Measurements from ENCODE around the gene VPS4A.
A peak's percentile ranks its signal among the peaks of the same experiment; 100 is the strongest.
"Not testable (repeated sequence)": the region's sequence is repeated elsewhere in the genome, so short reads cannot be mapped to it uniquely, and the experiment has no call there.

The VPS4A gene

DNA sequence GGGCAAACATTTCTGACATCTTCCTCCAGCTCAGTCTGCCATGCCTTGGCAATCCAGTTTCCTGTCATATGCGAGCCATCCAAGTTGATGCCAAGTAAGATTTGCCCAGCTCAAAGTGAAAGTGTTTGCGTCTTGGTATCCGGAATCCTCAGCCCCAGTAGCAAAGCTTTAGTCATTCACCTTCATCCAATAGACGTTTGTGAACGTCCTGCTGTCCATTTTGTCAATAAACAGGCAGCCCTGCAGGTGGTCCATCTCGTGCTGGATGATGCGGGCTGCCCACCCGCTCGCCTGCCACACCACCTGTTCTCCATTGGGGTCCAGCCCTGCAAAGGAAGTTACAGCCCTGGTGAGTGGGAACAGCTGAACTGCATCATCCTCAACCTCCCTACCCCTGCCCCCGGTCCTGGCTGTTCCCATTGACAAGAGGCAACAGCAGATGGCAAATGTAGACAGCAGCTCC lies 17.7 kb downstream of the VPS4A start:
- DNase-seq = no peak

DNA sequence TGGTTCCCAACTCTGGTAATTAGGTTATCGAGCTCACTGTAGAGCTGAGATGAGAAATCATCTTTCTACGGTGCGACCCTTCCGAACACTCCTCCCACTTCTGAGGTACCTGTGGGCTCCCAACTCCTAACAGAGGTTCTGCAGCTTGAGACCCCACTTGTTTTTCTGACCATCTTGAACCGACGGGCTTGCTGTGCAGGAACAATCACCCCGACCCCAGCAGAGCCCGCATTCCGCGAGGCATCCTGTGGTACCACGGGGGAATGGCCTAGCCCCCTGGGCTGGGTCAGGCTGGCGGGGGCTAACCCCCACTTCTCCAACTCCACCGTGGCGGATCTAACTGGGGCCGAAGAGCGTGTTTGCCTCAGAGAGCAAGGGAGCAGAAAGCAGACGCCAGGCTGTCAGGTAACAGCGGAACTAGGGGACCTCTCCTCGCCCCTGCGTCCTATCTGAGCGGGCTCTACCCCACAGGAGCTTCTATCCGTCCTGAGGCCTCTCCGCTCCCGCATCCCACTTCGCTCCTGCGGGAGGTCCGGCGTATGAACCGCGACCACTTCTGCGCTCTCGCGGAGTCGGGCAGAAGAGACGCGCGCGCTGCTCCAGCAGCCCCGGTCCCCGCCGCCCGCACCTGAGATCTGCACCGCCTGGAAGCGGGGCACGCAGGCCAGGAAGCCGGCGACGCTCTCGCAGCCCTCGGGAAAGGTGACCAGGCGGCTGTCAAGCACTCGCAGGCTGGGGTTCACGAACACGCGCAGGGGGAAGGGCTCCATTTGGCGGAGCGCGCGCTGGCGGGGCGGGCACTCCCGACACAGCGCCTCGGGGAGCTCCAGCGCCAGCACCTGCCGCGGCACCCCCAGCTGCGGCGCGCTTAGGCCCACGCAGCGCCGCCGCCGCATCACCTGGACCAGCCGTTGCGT lies 18.5 kb downstream of the VPS4A start:
- DNase-seq = peak in 1 of 2 experiments; percentile 41

DNA sequence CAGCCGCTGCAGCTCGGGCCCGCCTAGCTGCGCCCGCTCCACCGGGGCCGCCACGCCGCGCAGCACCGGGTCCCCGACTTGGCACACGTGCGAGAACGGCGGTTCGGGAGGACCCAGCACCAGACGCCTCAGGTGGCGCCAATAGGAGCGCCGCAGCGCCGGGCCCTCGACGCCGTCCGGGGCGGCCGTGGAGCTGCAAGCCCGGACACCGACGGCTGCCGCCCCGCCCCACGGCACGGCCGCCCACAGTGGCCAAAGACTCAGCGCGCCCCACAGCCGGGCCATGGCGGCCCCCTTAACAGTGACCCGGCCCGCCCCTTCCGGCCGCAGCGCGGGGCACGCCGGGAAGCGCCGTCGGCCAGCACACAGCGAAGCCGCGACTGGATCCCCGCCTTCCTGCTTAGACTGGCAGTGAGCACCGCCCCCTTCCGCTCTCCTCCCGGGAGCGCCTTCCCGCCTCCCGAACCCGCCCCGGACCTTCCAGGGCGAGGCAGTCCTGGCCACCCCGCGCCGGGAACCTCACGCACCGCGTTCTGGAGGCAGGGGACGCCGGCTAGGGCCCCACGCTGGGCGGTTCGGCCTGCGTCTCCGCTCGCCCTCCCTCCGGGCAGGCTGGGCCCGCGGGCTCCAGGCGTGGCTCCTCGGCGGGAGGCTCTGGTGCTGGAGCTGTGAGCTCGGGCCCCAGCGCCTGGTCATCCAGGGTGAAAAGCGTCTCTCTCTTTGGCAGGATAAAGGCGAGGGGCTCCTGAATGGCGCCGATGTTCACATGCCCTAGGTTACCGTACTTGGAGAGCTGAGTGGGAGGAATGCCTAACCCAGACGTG lies 19.3 kb downstream of the VPS4A start, which contains the start of gene PDF:
PDF (minus strand) TSS at position 303 of the 824 bp plus-strand sequence; CDS start at position 285, 18 bp downstream.
- DNase-seq = peak; percentile 58 to 95

DNA sequence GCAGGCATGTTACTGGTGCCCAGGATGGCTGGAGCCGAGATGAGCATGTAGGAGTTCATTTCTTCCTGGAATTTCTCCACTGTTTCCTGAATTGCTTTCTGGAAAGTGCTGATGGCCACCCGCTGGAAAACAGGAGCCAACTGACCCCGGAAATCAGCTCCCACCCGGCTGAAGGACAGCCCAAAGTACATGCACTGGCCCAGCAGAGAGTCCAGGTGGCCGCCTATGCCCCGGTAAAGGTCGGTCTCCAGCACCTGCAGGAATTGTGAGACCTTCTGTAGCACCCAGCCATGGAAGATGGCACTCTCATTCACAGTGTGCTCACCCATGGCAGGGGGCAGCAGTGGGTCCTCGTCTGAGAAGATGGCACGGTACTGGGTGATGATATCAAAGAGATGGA lies 23.5 kb downstream of the VPS4A start:
- DNase-seq = no peak

DNA sequence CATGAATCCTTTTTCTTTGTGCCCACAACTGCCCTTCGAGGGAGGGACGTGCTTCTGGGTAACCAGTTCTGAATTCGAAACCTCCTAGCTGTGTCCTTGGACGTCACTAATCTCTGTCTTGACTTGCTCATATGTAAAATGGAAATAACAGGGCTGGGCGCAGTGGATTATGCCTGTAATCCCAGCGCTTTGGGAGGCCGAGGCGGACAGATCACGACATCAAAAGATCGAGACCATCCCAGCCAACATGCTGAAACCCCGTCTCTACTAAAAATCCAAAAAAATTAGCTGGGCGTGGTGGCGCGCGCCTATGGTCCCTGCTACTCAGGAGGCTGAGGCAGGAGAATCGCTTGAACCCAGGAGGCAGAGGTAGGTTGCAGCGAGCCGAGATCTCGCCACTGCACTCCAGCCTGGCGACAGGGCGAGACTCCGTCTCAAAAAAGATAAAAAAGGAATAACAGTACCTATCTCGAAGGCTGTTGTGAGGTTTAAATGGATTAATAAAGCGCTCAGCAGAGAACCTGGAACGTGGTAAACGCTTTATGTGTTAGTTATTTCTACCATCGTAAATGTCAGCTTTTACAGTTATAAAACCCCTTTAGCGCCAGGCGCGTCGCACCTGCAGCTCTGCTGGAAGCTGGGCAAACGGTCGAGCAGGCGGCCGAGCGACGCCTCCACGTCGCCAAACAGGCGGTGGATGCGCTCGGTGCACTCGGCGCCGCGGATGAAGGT lies 27.6 kb downstream of the VPS4A start:
- no peak for DNase-seq

DNA sequence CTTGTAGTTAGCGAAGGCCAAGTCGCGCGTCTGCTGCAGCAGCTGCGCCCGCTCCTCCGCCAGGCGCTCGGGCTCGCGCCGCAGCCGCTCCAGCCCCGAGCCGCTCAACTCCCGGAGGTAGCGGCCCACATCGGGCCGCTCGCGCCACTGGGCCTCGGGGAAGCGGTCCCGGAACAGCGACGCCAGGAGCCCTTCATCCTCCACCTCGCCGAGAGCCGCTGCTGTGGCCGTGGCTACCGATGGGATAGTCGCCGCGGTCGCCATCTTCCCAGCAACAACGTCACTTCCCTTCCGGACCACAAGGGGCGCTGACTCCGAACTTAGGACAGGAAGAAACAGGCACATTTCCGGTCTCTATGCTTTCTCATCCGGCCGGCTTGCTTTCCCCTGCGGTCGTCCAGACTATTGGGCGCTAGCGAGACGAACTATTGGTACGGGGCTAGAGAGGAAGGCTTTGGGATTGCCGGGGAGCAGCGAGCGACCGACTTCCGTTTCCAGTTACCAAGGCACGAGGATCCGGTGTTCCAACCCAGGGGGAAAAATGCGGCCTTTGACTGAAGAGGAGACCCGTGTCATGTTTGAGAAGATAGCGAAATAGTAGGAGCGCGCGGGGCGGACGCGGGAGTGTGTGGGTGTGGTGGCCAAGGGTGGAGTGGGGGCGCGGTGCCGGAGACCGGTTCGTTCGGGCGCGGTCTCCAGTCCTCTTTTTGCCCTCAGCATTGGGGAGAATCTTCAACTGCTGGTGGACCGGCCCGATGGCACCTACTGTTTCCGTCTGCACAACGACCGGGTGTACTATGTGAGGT lies 28.3 kb downstream of the VPS4A start, which contains the start of the genes COG8 and NIP7:
COG8 (minus strand) TSS at position 276 of the 806 bp plus-strand sequence; CDS start at position 264, 12 bp downstream.
NIP7 (plus strand) TSS at position 484 of the 806 bp plus-strand sequence; CDS start at position 542, 58 bp downstream.
- DNase-seq = peak; percentile 95 to 97

DNA sequence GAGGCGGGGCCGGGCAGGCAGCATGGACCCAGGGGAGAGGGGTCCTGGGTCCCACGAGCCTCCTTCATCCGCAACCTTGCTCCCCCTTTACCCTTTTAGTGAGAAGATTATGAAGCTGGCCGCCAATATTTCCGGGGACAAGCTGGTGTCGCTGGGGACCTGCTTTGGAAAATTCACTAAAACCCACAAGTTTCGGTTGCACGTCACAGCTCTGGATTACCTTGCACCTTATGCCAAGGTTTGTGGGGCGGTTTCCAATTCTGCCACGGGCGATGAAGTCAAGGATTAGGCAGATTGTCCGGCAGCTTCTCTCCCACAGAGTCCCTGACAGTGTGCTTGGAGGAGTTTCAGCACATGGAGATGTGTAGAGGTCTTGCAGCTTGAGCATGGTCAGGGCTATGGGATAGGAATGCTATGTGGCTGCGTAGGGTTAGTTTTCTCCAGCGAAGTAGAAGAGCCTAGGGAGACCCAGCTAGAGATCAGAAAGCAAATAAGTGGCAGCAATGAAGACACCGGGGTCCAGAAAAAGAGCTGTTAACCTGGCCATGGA lies 29.0 kb downstream of the VPS4A start:
- DNase-seq = no peak

DNA sequence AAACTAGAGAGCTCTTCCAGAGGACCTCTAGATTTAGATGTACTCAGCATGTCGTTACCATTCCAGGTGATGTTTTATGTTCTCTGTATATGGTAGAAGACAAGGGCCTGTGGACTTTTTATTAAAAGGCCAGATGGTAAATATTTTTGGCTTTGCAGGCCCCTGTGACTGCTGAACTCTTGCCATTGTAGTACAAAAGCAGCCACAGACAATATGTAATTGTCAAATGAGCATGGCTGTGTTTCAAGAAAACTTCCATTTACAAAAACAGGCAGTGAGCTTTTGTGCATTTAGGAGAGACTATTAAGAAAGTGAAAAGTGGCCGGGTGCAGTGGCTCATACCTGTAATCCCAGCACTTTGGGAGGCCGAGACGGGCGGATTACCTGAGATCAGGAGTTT lies 33.0 kb downstream of the VPS4A start:
- DNase-seq = no peak

DNA sequence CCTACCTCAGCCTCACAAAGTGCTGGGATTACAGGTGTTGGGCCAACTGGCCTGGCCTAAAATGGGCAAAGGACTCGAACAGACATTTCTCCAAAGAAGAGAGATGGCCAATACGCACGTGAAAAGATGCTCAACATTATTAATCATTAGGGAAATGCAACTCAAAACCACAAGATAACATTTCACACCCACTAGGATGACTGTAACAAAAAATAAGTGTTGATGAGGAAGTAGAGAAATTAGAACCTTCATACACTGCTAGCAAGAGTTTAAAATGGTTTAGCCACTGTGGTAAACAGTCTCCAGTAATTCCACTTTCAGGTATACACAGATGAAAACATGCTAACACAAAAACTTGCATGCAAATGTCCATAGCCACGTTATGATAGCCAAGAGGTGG lies 34.8 kb downstream of the VPS4A start:
- no peak for DNase-seq

DNA sequence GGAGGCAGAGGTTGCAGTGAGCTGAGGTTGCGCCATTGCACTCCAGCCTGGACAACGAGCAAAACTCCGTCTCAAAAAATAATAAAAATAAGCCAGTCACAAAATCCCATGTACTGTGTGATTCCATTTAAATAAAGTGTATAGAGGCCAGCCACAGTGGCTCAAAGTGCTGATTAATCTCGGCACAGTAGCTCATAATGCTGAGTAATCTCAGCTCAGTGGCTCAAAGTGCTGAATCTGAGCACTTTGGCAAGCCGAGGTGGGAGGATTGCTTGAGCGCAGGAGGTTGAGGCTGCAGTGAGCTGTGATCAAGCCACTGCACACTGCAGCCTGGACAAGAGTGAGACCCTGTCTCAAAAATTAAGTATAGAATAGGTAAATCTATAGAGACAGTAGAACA lies 35.5 kb downstream of the VPS4A start:
- DNase-seq = no peak

DNA sequence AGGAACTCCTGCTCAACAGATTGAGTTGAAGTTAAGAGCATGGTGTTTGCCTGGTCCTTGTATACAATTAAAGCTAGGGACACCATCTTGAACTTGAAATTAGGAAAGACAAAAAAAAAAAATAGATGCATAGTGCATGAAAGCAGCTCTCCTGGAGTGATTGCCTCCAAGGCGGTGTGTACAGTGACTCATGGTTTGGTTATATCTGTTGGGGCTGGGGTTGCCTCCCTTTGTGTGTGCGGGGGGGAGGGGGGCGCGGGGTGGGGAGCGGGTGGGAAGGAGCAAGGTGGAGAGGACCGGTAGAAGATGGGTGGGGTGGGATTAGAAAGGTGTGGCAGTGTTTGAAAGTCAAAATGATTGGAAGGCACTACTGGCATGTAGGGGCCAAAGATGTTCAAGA lies 37.1 kb downstream of the VPS4A start:
- DNase-seq = no peak

DNA sequence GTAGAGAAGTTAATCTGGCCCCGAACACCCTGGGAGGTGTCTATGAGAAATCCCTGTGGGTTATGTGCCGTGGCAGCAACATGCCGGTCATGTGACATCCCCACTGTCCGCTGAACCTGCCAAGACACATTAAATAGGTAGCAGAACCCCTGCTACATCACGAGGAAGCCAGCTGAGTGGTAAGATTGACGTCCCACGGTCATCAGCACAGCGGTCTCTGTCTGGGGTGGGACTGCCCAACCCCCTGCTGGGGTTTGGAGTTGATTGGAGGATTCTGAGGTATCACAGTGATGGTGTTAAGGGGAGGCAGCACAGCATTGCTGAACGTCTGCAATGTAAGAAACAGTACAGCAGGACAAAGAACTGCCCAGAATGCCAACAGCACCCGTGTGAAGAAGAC lies 38.4 kb downstream of the VPS4A start:
- no peak for DNase-seq

DNA sequence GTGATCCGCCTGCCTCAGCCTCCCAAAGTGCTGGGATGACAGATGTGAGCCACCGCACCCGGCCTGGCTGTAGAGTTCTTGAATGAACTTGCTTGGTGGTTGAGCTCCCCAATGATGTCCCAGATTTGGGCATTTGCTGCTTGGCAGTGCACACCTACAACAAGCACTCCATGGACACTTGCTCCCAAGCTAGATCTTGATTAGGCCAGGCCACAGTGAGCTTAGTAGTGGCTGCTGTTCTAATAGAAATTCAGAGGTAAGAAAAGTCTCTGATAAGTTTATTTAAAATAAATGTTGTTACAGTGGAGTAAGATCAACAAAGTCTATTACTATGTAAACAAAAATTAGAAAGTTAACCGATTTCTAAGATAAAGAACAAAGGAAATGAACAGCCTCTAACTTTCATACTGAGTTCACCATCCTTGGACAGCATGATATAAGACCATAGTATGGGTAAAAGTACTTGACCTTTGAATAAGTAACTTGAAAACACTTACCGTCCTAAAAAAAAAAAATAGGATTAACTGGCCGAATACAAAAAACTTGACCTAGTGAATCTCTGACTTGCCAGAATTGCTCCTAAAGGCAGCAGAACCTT lies 39.5 kb downstream of the VPS4A start:
- no peak for DNase-seq

DNA sequence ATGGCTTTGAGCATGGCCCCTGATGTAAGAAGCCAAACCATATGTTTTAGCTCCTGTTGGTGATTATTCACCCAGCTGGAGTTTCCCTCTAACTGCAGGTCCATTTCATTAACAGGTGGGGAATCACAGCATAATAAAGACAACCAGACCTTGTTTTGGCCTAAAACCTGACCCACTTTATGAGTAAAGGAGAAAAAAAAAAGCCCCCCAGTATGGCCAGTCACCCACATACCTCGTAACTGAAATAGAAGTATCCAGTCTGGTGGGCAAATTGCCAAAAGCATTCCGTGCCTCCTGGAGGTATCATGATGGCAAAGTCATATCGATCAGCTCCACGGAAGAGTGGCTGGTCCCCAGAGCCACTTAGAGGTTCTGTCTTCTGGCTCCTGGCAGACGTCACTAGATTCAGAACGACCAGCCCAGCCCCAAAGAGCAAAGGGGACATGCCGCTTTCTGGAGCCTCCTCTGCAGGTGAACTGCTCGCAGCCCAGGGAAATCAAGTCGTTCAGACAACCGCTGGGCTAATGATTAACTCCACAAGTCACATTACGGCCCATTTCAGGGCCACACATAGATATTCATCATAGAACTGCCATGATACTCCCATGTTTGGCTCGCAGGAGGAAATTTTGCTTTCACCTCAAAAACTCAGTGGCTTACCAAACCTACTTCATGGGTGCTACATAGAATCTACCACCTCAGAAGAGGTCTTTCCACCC lies 40.3 kb downstream of the VPS4A start, which contains the start of gene TMED6:
TMED6 (minus strand) TSS at position 478 of the 719 bp plus-strand sequence; CDS start at position 445, 33 bp downstream.
- DNase-seq = peak; percentile 48 to 65

DNA sequence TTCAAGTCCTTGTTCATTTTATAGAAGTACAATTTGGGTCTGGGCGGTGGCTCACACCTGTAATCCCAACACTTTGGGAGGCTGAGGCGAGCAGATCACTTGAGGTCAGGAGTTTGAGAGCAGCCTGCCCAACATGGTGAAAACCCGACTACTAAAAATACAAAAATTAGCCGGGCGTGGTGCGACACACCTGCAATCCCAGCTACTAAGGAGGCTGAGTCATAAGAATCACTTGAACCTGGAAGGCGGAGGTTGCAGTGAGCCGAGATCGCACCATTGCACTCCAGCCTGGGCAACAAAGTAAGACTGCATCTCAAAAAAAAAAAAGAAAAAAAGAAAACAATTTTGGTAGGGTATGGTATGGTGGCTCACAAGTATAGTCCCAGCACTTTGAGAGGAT lies 48.9 kb downstream of the VPS4A start:
- DNase-seq = not testable (repeated sequence)

DNA sequence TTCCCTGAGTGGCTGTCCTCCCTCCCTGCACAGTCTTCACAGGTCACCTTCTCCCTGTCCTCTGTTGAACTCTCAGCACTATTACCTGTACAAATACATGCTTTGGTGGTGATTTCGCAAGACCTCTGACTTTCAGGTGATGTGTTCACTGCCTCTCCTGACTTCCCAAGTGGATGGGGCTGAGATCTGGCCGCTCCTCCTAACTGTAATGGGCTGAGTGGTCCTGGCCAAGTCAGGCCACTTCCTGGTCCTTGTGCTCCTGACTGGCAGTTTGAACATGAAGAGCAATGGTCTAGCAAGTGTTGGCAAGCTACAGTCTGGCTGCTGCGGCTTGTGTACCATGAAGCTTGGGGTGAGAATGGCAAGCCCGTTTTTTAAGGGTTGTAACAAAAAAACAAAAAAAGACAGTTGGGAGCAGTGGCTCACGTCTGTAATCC lies 52.1 kb downstream of the VPS4A start:
- no peak for DNase-seq

DNA sequence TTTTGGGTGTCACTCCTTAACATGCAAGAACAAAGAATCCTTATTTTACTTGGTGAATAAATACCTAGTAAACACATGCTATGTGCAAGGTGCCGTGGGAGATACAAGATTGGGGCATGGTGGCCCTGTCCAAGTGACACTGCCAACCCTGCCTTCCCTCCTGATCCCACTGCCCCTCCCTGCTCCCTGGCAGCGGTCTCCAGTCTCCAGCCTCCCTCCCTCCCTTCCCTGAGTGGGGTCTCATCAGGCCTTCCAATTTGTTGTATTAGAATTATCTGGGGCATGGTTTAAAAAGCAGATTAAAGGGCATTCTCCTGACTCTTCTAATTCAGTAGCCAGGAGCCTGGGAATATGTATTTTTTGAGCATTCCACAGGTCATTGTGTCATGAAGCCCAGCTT lies 52.9 kb downstream of the VPS4A start:
- DNase-seq = no peak

DNA sequence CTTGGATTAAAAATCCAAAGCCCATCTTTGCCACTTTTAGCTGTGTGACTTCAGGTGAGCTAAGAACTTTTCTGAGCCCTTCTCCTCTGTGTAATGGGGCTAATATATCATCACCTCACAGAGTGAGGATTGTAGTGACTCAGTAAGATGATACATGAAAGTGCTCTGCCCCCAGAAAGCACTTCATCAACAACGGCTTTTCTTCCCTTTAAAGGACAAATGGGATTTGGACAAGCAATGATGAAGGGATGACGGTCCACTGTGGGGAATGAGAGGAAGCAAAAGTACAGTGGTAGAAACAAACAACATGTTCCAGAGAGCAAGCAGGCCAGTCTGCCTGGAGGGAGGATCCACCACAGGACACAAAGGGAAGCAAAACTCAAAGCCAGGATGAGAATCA lies 54.8 kb downstream of the VPS4A start:
- no peak for DNase-seq

DNA sequence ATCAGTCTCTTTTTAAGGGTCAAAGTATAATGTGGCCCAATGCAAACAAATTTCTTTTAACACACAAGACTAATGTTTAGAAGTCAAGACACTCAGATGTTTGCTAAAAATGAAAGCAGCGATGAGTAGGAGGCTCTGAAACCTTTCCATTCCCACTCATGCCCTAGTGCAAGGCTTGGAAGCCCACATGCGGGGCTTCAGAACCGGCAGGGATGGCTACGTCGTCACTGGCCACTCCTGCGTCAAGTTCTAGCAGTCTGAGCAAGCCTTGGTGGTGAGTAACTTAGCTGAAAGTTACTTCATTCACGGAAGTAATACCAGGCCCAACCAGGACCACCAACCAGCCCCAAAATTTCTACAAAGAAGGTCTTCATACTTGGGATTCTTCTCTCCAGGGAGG lies 55.3 kb downstream of the VPS4A start:
- no peak for DNase-seq

DNA sequence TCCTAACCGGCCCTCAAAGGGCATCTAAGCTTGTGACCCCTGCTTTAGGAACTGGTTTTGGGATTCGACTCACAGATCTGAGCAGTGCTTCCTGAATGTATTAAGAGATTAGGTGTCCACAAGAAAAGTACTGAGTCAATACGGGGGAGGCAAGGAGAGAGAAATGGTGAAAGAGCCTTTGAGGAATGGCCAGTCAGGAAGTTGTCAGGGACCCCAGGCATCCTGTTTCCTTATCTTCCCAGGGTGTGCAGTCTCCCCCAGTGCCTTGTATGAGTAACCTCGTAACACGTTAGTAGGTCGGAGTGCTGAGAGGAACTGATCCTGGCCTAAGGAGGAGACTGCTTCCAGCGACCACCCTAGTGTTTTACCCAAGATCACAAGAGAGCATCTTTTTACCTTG lies 56.8 kb downstream of the VPS4A start:
- no peak for DNase-seq

Data from NCI-H526 (cell line).